Adrenal gland (tissue), 12 donors: ENCODE results near the gene CAMTA1. TPM values are rescaled to one million over a fixed set of nuclear protein-coding genes. Genes with fewer than 3 reads are reported as not detected.

Source experiments
- DNase-seq, 7 donors: peaks; one replicate each; pipeline ENCODE4 v3.0.0-alpha.2; 2019 to 2020
- H3K27ac ChIP-seq, 5 donors: fragments of 200-600 bp; sonication (generic) in 4 of 5; 1 replicate in 3 of 5; 2 replicates in 2 of 5; pipeline versions ENCODE4 v1.5.1 to v1.8.0; 2016 to 2020; ENCODE audit warnings: mild to moderate bottlenecking in 1 of 5
- H3K27me3 ChIP-seq: fragments of 200-600 bp; 2 replicates; pipeline ENCODE4 v1.8.0; 2021
- H3K36me3 ChIP-seq, 2 donors: fragments of 200-600 bp; replicated peaks in 1 of 2; 1 replicate in 1 of 2; 2 replicates in 1 of 2; pipeline versions ENCODE4 v1.5.1 to v1.8.0; 2018 to 2022
- H3K4me1 ChIP-seq, 2 donors: fragments of 200-600 bp; replicated peaks in 1 of 2; 1 replicate in 1 of 2; 2 replicates in 1 of 2; pipeline versions ENCODE4 v1.5.1 to v1.8.0; 2018 to 2021
- H3K4me3 ChIP-seq, 4 donors: fragments of 200-600 bp; sonication (generic) in 3 of 4; one replicate each; pipeline ENCODE4 v1.5.1; 2016 to 2018
- H3K9me3 ChIP-seq, 3 donors: fragments of 200-600 bp; sonication (generic) in 1 of 3; replicated peaks in 1 of 3; 1 replicate in 2 of 3; 2 replicates in 1 of 3; pipeline versions ENCODE4 v1.5.1 to v1.8.0; 2016 to 2021
- CTCF ChIP-seq, 6 experiments: fragments of 450-650 bp in 4 of 6; fragments of 200-600 bp in 2 of 6; sonication (generic) in 1 of 6; IDR thresholded peaks; 1 replicate in 5 of 6; 2 replicates in 1 of 6; pipeline versions ENCODE4 v1.5.1 to v1.8.0; 2016 to 2021; ENCODE audit warnings: antibody characterized with exemption in 6 of 6, mild to moderate bottlenecking in 2 of 6, moderate library complexity in 1 of 6
- POLR2A ChIP-seq, 2 donors: fragments of 450-650 bp; IDR thresholded peaks; one replicate each; pipeline ENCODE4 v1.6.1; 2017; ENCODE audit warnings: antibody characterized with exemption in 2 of 2, mild to moderate bottlenecking in 2 of 2, moderate library complexity in 1 of 2
- WGBS, 4 donors: extraction: QIAGEN DNeasy Blood & Tissue Kit in 2 of 4; methylation state at CpG; one replicate each; pipeline versions ENCODE4 v1.1.5 to v1.1.7; 2013 to 2017; 5-methylcytosine and 5-hydroxymethylcytosine counted together
- intact Hi-C, 2 donors: fragments of 100-400 bp; cut with DNase I; formaldehyde crosslinking; loops; one replicate each; pipeline versions ENCODE4 v1.14.1 to v1.15.0; 2022 to 2023
- polyA plus RNA-seq, 3 donors: library from polyadenylated mRNA; stranded (reverse); fragments of 200-250 nt in 2 of 3; fragments of 350-450 nt in 1 of 3; fragmentation: Illumina TruSeq in 1 of 3; extraction: RNeasy Lipid Tissue Mini Kit (QIAGEN cat#74804) in 1 of 3; gene quantifications; one replicate each; pipeline ENCODE4 v1.2.3, GENCODE V29; 2013 to 2014
- total RNA-seq, 9 donors: library from RNA; depleted of rRNA in 4 of 9; stranded (reverse); fragments of >200 nt in 4 of 9; fragments of 120-200 nt in 1 of 9; fragmentation: NEBNext Ultra II Directional in 1 of 9; extraction: Animal tissue kit (Norgen Biotek cat#: 25700) in 1 of 9; gene quantifications; one replicate each; pipeline versions ENCODE4 v1.1.0 to v1.2.4, GENCODE V29; 2013 to 2023
- donor health status: healthy with polysubstance abuse.
- donor health status: Bipolar disorder and iron deficiency.
- donor health status: DM: yes; HTN: yes; CAD: no.
- donor health status: DM: no; HTN: no; CAD: no.
- donor health status: DM: no; HTN: no; CAD: no.
- donor health status: DM: yes; HTN: yes; CAD: no.

CAMTA1 gene
- total and polyA plus RNA-seq, 12 donors, result 62.9 to 141 (median 96.9) TPM

- intact Hi-C loops, result no loop called here
- Histone ChIP-seq H3K27me3 (no peaks in the 10 kb centered on the region), H3K4me3 (no peak overlapping the region), H3K36me3 (no peaks in the 10 kb centered on the region), H3K4me1 (peaks cover 0 to 5% of the 10 kb centered on the region in 2 donors), H3K27ac (no peak overlapping the region), H3K9me3 (no peaks in the 10 kb centered on the region)
- TF ChIP-seq CTCF (IDR thresholded peaks at IDR 0.05) (no peak), POLR2A (IDR thresholded peaks at IDR 0.05) (no peak)
- DNase-seq, result no peak
- WGBS, 4 donors, result 67 to 79% (median 72%) methylated on average over 3 of the region's 3 CpGs
Observed at GRCh38 chr1:7754234-7754633, 969.0 kb downstream of the CAMTA1 start.

- no peak for TF ChIP-seq POLR2A (IDR thresholded peaks at IDR 0.05)
- TF ChIP-seq CTCF (IDR thresholded peaks at IDR 0.05), result no peak
- DNase-seq, result no peak
- no peak overlapping the region for H3K4me3 ChIP-seq
- no peaks in the 10 kb centered on the region for H3K36me3 ChIP-seq
- peaks cover 0 to 5% of the 10 kb centered on the region in 2 donors for H3K4me1 ChIP-seq
- intact Hi-C loops, result no loop called here
- H3K27ac ChIP-seq, result no peak overlapping the region
- no peaks in the 10 kb centered on the region for H3K9me3 ChIP-seq
- WGBS, 4 donors, result 0 to 97% (median 72%) methylated on average over 1 of the region's 1 CpG
- H3K27me3 ChIP-seq, result no peaks in the 10 kb centered on the region
Observed at GRCh38 chr1:7755448-7755847, 970.2 kb downstream of the CAMTA1 start.

- intact Hi-C loops, result no loop called here
- H3K27me3 ChIP-seq, result no peaks in the 10 kb centered on the region
- H3K27ac ChIP-seq, result no peak overlapping the region
- H3K4me1 ChIP-seq, result no peaks in the 10 kb centered on the region
- DNase-seq, result no peak
- TF ChIP-seq POLR2A (IDR thresholded peaks at IDR 0.05) (no peak), CTCF (IDR thresholded peaks at IDR 0.05) (no peak)
- no peak overlapping the region for H3K4me3 ChIP-seq
- 81 to 87% (median 82%) methylated on average over 6 of the region's 6 CpGs for WGBS, 4 donors
- no peaks in the 10 kb centered on the region for H3K36me3 ChIP-seq
- no peaks in the 10 kb centered on the region for H3K9me3 ChIP-seq
Observed at GRCh38 chr1:7760245-7760644, 975.0 kb downstream of the CAMTA1 start.

- Histone ChIP-seq H3K9me3 (no peaks in the 10 kb centered on the region), H3K27ac (no peak overlapping the region), H3K36me3 (no peaks in the 10 kb centered on the region), H3K4me3 (no peak overlapping the region), H3K4me1 (no peaks in the 10 kb centered on the region), H3K27me3 (no peaks in the 10 kb centered on the region)
- intact Hi-C loops, result no loop called here
- no peak for TF ChIP-seq CTCF (IDR thresholded peaks at IDR 0.05)
- no peak for TF ChIP-seq POLR2A (IDR thresholded peaks at IDR 0.05)
- 85 to 94% (median 88%) methylated on average over 3 of the region's 3 CpGs for WGBS, 4 donors
- no peak for DNase-seq
Observed at GRCh38 chr1:7761103-7761502, 975.8 kb downstream of the CAMTA1 start.
